BE2C (cell line): ENCODE data around the gene AOX1.

Source experiments
- DNase-seq: peaks from one replicate; pipeline ENCODE4 v3.0.0-alpha.2; 2020
- H3K27me3 ChIP-seq: fragments of 250-450 bp; sonication (Bioruptor Pico); 2 replicates; pipeline ENCODE4 v1.5.1; 2020; ENCODE audit warnings: mild to moderate bottlenecking
- H3K36me3 ChIP-seq: fragments of 250-450 bp; sonication (Bioruptor Pico); 2 replicates; pipeline ENCODE4 v1.5.1; 2020; ENCODE audit warnings: mild to moderate bottlenecking
- H3K4me1 ChIP-seq: fragments of 250-450 bp; sonication (Bioruptor Pico); 2 replicates; pipeline ENCODE4 v1.5.1; 2020
- H3K4me3 ChIP-seq: 2 replicates; pipeline ENCODE4 v1.5.1; 2011; ENCODE audit warnings: low read depth, low read length
- H3K9me3 ChIP-seq: fragments of 250-450 bp; sonication (Bioruptor Pico); 2 replicates; pipeline ENCODE4 v1.5.1; 2020
- TF ChIP-seq, protein P1 (sequence below): IDR thresholded peaks from 2 replicates; pipeline ENCODE4 v1.5.1; 2012; ENCODE audit warnings: mild to moderate bottlenecking, low read depth, low read length

AOX1 gene

DNA sequence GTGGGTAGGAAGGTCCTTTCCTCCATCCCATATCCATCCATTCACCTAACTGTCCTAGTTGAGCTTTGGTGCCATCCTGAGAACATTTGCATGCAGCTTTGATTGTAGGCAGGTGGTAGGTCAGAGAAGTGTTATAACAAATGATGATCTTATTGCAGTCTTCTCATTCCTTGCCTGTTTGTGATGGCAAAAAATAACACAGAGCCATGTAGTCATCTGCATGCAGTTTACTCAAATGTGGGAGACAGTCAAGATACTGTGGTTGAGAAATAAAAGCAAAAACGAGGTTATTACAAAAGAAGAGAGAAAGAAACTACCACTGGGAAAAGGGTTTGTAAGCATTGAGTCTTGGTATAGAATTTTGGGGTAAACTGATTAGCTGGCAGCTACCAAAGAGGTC lies 66.3 kb downstream of the AOX1 start:
- Histone ChIP-seq H3K36me3 (no peaks in the 10 kb centered on the region), H3K4me1 (no peaks in the 10 kb centered on the region), H3K27me3 (no peaks in the 10 kb centered on the region), H3K9me3 (no peaks in the 10 kb centered on the region), H3K4me3 (no peak overlapping the region)
- no peak for DNase-seq
- TF ChIP-seq, protein P1, sequence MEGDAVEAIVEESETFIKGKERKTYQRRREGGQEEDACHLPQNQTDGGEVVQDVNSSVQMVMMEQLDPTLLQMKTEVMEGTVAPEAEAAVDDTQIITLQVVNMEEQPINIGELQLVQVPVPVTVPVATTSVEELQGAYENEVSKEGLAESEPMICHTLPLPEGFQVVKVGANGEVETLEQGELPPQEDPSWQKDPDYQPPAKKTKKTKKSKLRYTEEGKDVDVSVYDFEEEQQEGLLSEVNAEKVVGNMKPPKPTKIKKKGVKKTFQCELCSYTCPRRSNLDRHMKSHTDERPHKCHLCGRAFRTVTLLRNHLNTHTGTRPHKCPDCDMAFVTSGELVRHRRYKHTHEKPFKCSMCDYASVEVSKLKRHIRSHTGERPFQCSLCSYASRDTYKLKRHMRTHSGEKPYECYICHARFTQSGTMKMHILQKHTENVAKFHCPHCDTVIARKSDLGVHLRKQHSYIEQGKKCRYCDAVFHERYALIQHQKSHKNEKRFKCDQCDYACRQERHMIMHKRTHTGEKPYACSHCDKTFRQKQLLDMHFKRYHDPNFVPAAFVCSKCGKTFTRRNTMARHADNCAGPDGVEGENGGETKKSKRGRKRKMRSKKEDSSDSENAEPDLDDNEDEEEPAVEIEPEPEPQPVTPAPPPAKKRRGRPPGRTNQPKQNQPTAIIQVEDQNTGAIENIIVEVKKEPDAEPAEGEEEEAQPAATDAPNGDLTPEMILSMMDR = no peak

DNA sequence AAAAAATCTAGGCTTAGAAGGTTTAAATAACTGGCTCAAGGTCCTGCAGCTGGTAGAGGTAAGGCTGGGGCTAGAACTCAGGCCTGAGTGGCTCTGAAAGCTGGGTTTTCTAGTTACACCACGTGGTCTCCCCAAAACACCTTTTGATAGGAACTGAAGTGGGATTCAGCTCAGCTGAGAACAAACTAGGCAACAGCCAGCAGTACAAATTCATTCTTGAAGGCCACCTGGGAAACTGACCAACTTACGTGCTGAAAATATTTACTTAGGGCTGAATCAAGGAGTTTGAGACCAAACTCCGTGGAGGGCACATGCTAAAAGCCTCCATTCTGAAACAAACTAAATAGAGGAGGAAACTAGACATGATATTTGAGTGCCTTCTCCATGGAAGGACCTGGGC lies 67.2 kb downstream of the AOX1 start:
- Histone ChIP-seq H3K36me3 (no peaks in the 10 kb centered on the region), H3K4me3 (no peak overlapping the region), H3K27me3 (no peaks in the 10 kb centered on the region), H3K9me3 (no peaks in the 10 kb centered on the region), H3K4me1 (no peaks in the 10 kb centered on the region)
- no peak for DNase-seq
- TF ChIP-seq, protein P1 = no peak

DNA sequence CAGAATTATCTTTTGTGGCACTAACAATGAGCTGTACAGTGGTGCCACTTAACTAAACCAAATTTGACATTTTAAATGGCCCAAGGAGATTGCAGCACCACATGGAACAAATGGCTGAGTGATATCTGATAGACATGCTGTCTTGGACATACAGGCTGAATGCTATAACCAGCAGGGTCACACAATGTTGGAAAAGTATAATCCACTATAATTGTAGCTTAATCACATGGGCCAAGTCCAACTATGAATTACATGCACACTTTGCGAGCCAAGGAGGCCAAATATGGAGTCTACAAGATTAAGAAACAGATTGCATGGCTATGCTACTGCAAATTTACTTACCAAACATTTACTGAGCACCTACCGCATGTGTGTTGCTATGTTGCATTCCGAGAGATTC lies 69.0 kb downstream of the AOX1 start:
- no peak for DNase-seq
- Histone ChIP-seq H3K4me3 (no peak overlapping the region), H3K4me1 (peaks cover 4% of the 10 kb centered on the region; the same call in 1 of the 2 replicates), H3K36me3 (no peaks in the 10 kb centered on the region), H3K9me3 (no peaks in the 10 kb centered on the region), H3K27me3 (no peaks in the 10 kb centered on the region)
- TF ChIP-seq, protein P1 = no peak

DNA sequence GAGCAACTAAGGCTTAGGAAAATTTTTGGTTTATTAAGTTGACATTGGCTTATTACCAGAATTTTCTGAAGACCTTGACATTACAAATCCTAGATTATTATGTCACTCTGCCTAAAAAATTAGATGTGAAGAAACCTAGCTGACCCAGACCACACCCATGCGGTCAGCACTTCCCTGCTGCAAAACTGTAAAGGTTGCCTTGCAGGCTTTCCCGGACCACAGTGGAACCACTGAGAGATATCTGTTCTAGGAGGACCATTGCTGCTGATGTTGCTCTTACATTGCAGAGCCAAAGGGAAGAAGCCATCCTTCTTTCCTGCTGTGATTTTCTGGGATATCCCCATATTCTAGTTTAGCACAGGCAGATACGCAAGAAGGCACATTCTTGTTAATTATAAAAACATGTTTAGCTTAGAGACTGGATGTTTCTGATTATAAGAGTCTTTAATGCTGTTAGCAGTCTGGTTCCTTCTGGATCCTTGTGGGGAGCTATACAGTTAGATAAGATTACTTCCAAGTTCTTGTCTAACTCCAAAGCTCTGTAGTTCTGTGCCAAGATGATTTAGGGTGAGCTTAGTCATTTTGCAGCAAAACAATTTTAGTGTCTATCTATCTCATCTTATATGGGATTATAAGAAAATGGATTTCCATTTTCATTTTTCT lies 70.2 kb downstream of the AOX1 start:
- no peaks in the 10 kb centered on the region for H3K36me3 ChIP-seq
- no peaks in the 10 kb centered on the region for H3K9me3 ChIP-seq
- H3K4me1 ChIP-seq = peaks cover 6% of the 10 kb centered on the region; the same call in 1 of the 2 replicates
- H3K27me3 ChIP-seq = no peaks in the 10 kb centered on the region
- no peak overlapping the region for H3K4me3 ChIP-seq
- no peak for DNase-seq
- TF ChIP-seq, protein P1 = no peak

DNA sequence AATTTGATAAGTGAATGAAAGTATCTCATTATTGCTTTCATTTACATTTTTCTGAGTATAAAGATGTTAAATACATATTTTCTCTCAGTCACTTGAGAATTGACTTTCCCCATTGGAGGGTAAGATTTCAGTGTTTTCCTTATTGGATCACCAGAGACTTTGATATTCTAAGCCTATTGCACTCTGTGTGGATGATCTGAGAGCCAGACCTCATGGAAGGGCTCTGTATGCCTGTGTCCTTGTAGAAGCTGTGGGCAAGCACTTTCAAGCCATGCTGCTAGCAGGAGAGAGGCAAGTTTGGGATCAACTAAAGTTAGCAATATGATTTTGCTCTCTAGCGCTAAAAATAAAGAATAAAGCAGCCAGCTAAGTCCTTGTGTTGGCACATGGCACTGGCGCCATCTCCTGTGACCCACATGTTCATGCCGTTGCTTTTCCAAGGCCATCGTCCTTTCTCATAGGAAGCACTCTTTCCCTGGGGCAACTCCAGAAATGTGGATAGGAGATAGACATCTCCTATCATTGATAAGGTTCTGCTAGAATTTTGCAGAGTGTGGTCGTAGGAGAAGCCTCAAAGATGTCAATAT lies 72.6 kb downstream of the AOX1 start:
- Histone ChIP-seq H3K9me3 (no peaks in the 10 kb centered on the region), H3K4me3 (no peak overlapping the region), H3K4me1 (peaks cover 6% of the 10 kb centered on the region), H3K36me3 (no peaks in the 10 kb centered on the region), H3K27me3 (no peaks in the 10 kb centered on the region)
- no peak for DNase-seq
- TF ChIP-seq, protein P1 = peak; percentile 25; the same call in 1 of the 2 replicates

DNA sequence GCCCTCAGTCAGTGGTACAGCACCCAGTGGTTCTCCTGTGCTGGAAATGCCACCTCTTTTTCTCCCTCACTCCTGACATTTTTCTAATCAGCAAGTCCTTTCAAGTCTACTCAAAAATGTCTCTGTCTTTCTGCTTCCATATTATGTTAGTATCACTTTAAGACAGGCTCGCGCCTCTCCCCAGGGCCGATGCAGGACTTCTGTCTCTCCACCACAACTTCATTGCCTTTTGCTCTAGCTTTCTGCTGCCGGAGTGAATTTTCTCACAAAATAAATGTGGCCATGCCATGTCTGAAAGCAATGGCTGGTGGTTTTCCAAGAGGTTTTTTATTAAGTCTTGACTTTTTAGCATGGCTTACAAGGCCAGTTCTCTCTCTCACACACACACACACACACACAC lies 73.6 kb downstream of the AOX1 start:
- H3K9me3 ChIP-seq = no peaks in the 10 kb centered on the region
- H3K4me1 ChIP-seq = peaks cover 6% of the 10 kb centered on the region
- no peak overlapping the region for H3K4me3 ChIP-seq
- TF ChIP-seq, protein P1 = no peak
- no peak for DNase-seq
- no peaks in the 10 kb centered on the region for H3K36me3 ChIP-seq
- no peaks in the 10 kb centered on the region for H3K27me3 ChIP-seq
